ENCODE measurements around the gene ZSWIM6. TPM values are rescaled to one million over a fixed set of nuclear protein-coding genes. Genes with fewer than 3 reads are reported as not detected.

ZSWIM6 gene
- total RNA-seq, 2 experiments from 2014 or later = 4.4 TPM

DNA sequence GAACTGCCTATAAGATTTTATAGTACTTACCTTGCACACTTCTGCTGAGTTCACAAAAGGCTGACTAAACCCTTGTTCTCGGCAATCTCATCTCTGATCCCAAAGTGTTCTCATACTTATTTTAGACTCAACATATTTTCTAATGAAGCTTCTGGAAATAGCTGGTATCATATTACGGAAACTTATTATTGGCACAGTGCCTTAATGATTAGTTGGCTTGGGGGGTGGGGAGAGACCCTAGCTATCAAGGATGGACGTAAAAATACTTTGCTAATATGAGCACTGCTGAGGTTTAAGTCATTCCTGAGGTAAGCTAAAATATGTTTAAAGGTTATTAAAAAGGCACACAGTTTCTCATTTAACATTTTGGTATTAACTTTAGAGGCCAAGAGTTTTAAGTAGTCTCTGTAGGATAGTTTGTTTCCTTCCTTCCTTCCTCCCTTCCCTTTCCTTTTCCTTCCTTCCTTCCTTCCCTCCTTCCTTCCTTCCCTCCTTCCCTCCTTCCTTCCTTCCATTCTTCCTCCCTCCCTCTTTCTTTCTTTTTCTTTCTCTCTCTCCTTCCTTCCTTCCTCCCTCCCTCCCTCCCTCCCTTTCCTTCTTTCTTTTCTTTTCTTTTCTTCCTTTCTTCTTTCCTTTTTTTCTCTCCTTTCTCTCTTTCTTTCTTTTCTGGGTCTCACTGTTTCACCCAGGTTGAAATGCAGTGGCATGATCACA is 31.5 kb downstream of the ZSWIM6 start:
- no peak for ATAC-seq
- H3K4me1 Mint-ChIP-seq (ENCODE audit: low read depth) = peaks cover 17% of the 10 kb centered on the region
- no peaks in the 10 kb centered on the region for H3K27me3 Mint-ChIP-seq
- TF ChIP-seq CTCF (IDR thresholded peaks at IDR 0.05) = no peak
- ChIA-PET CTCF (interaction anchor here (1.4 kb wide), 1 partner anchor 8 kb away, joined by 5 read pairs; no protein-coding TSS in a partner anchor), POLR2A (interaction anchor here (1.0 kb wide), 1 partner anchor 18 kb away, joined by 6 read pairs; no protein-coding TSS in a partner anchor)
- H3K27ac Mint-ChIP-seq = no peak overlapping the region
- H3K36me3 Mint-ChIP-seq (ENCODE audit: low read depth) = peaks cover 5% of the 10 kb centered on the region
- intact Hi-C loops (cut with micrococcal nuclease) = no loop called here
- no peak overlapping the region for H3K4me3 Mint-ChIP-seq
- no peaks in the 10 kb centered on the region for H3K9me3 Mint-ChIP-seq
- DNase-seq = no peak

GRCh38 chr5:61366497-61367240 is 34.6 kb downstream of the ZSWIM6 start:
- DNase-seq (no peak), ATAC-seq (no peak)
- ChIA-PET CTCF (no interaction called here), POLR2A (interaction anchor here (0.9 kb wide), 1 partner anchor 12 kb away, joined by 3 read pairs; no protein-coding TSS in a partner anchor)
- TF ChIP-seq CTCF (IDR thresholded peaks at IDR 0.05) = no peak
- Mint-ChIP-seq H3K4me1 (ENCODE audit: low read depth) (no peaks in the 10 kb centered on the region), H3K36me3 (ENCODE audit: low read depth) (peaks cover 5% of the 10 kb centered on the region), H3K4me3 (no peak overlapping the region), H3K27me3 (no peaks in the 10 kb centered on the region), H3K9me3 (no peaks in the 10 kb centered on the region), H3K27ac (no peak overlapping the region)
- intact Hi-C loops (cut with micrococcal nuclease) = no loop called here

- POLR2A ChIA-PET = no interaction called here
- ATAC-seq = no peak
These were observed 38.4 kb downstream of the ZSWIM6 start for GRCh38 chr5:61370506-61370905.

DNA sequence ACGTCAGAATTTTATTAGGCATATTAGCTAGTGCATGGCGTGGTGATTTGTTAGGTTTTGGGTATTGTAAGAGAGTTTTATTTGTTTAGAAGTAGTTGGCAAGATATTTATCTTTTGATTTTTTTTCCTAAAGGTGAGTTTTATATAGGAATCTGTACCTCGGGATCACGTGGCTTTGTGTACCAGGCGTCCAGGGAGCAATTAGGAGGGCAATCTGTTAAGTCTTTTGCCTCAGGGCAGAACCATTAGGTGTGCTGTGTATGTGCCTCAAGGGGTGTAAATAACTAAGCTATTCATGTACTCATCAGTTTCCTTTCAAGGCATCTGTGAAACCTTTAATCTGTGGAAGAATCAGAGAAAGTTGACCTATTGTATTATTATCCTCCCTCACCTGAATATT is 39.4 kb downstream of the ZSWIM6 start:
- H3K36me3 Mint-ChIP-seq (ENCODE audit: low read depth) = no peaks in the 10 kb centered on the region
- CTCF ChIA-PET = interaction anchor here (1.9 kb wide), 1 partner anchor 8 kb away, joined by 5 read pairs; no protein-coding TSS in a partner anchor
- TF ChIP-seq CTCF (IDR thresholded peaks at IDR 0.05) = no peak
- H3K9me3 Mint-ChIP-seq = no peaks in the 10 kb centered on the region
- POLR2A ChIA-PET = no interaction called here
- H3K4me3 Mint-ChIP-seq = no peak overlapping the region
- intact Hi-C loops (cut with micrococcal nuclease) = no loop called here
- no peaks in the 10 kb centered on the region for H3K27me3 Mint-ChIP-seq
- DNase-seq (no peak), ATAC-seq (no peak)
- no peak overlapping the region for H3K27ac Mint-ChIP-seq
- no peaks in the 10 kb centered on the region for H3K4me1 Mint-ChIP-seq (ENCODE audit: low read depth)

More at GRCh38 chr5:61370506-61370905, 38.4 kb downstream of the ZSWIM6 start:
- Mint-ChIP-seq H3K9me3 (no peaks in the 10 kb centered on the region), H3K27me3 (no peaks in the 10 kb centered on the region), H3K4me3 (no peak overlapping the region), H3K27ac (no peak overlapping the region), H3K36me3 (ENCODE audit: low read depth) (no peaks in the 10 kb centered on the region), H3K4me1 (ENCODE audit: low read depth) (no peaks in the 10 kb centered on the region)
- no peak for TF ChIP-seq CTCF (IDR thresholded peaks at IDR 0.05)
- intact Hi-C loops (cut with micrococcal nuclease) = no loop called here
- no peak for DNase-seq
- CTCF ChIA-PET = no interaction called here

- no peak overlapping the region for H3K27ac Mint-ChIP-seq
- peaks cover 3% of the 10 kb centered on the region for H3K4me1 Mint-ChIP-seq (ENCODE audit: low read depth)
- H3K4me3 Mint-ChIP-seq = no peak overlapping the region
- H3K36me3 Mint-ChIP-seq (ENCODE audit: low read depth) = no peaks in the 10 kb centered on the region
- no peaks in the 10 kb centered on the region for H3K27me3 Mint-ChIP-seq
- POLR2A ChIA-PET = no interaction called here
- no peak for DNase-seq
- no peaks in the 10 kb centered on the region for H3K9me3 Mint-ChIP-seq
- intact Hi-C loops (cut with micrococcal nuclease) = no loop called here
- CTCF ChIA-PET = interaction anchor here (1.7 kb wide), 1 partner anchor 25 kb away, joined by 3 read pairs; no protein-coding TSS in a partner anchor
- ATAC-seq = no peak
- no peak for TF ChIP-seq CTCF (IDR thresholded peaks at IDR 0.05)
These were observed 47.6 kb downstream of the ZSWIM6 start for GRCh38 chr5:61379677-61380076.
